ENCODE results near the gene ANKFN1.

ANKFN1 gene

DNA sequence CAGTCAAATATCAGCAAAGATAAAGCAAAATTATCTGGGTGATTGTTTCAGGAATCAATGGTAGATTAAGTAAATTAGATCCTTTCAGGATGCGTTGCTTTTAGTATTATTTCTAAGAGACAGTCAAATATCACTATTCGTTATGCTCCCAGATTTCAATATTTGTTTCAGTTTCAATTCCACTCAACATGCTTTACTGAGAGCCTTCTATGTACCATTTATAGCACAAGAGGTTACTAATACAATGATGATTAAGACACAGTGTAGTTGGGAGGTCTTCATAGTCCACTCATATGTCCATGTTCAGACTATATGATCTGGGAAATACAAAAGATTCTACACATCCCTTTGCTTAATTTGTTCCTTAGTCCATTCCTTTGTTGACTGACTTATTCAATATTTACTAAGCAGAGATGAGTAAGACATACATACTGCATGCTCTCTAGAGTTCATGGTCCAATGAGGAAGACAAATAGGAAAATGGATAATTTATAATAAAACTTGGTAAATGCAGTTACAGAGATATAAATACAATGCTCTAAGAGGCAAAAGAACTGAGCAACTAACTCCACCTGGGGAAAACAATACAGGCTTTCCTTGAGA lies 352.0 kb downstream of the ANKFN1 start:
- TF ChIP-seq ZFX (IDR thresholded peaks at IDR 0.05), result no peak
- TF ChIP-seq, protein P1, sequence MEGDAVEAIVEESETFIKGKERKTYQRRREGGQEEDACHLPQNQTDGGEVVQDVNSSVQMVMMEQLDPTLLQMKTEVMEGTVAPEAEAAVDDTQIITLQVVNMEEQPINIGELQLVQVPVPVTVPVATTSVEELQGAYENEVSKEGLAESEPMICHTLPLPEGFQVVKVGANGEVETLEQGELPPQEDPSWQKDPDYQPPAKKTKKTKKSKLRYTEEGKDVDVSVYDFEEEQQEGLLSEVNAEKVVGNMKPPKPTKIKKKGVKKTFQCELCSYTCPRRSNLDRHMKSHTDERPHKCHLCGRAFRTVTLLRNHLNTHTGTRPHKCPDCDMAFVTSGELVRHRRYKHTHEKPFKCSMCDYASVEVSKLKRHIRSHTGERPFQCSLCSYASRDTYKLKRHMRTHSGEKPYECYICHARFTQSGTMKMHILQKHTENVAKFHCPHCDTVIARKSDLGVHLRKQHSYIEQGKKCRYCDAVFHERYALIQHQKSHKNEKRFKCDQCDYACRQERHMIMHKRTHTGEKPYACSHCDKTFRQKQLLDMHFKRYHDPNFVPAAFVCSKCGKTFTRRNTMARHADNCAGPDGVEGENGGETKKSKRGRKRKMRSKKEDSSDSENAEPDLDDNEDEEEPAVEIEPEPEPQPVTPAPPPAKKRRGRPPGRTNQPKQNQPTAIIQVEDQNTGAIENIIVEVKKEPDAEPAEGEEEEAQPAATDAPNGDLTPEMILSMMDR (conservative IDR thresholded peaks at IDR 0.05), result no peak
- no peak overlapping the region for H3K27ac ChIP-seq

DNA sequence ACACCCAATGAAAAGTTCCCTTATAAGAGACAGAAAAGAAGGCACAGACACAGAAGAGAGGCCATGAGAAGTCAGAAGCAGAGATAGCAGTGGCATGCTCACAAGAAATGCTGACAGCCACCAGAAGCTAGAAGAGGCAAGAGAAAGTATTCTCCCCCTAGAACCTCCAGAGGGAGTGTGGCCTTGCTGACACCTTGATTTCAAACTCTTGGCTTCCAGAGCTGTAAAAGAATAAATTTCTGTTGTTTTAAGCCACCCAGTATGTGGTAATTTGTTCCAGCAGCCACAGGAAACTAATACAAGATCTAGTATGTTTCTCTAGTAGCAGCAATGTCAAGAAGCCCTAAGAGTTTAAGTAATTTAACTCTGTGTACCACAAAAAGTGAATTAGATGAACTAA lies 353.1 kb downstream of the ANKFN1 start:
- H3K27ac ChIP-seq, result no peak overlapping the region
- TF ChIP-seq, protein P1 (conservative IDR thresholded peaks at IDR 0.05), result no peak
- no peak for TF ChIP-seq ZFX (IDR thresholded peaks at IDR 0.05)

DNA sequence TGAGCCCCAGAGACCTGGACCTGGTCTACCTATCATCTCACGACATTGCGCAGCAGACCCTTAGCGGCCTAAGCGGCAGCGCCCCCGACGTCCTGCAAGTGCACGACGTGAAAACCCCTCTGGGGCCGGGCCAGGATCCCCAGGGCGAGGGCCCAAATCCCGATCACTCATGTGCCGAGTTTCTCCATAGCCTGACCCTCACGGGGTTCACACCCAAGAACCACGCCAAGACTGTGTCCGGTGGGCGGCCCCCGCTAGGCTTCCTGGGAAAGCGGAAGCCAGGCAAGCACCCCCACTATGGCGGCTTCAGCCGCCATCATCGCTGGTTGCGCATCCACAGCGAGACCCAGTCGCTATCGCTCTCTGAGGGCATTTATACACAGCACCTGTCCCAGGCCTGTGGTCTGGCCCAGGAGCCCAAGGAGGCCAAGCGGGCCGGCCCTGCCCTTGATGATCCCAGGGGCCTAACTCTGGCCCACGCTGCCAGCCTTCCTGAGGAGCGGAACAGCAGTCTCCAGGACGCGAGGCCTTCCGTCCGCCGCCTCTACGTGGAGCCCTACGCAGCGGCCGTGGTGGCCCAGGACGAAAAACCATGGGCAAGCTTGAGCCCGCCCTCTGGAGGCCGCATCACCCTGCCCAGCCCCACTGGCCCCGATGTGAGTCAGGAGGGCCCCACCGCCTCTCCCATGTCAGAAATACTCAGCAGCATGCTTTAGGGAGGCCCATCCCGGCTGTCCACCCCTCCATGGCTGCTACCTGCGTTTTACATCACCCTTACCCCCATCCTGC lies 357.5 kb downstream of the ANKFN1 start:
- no peak overlapping the region for H3K27ac ChIP-seq
- TF ChIP-seq, protein P1 (conservative IDR thresholded peaks at IDR 0.05), result no peak
- TF ChIP-seq ZFX (IDR thresholded peaks at IDR 0.05), result no peak

DNA sequence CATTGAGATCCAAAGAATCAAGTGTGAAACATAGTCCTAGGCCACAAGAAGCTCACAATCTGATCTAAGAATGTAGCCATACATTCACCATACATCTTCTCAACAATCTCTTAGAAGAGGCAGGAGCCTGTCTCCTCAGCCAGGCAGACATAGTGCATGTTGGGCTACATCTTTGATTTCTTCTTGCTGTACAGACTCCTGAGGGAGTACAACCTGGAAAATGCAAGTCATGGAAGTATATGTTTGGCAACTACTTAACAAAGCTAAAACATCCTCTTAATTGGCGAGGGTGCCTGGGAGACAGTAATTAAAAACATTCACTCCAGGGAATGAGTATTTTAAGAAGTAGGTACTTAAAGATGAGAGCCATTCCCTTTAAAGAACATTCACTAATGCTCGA lies 361.0 kb downstream of the ANKFN1 start:
- H3K27ac ChIP-seq, result no peak overlapping the region
- TF ChIP-seq, protein P1 (conservative IDR thresholded peaks at IDR 0.05), result no peak
- no peak for TF ChIP-seq ZFX (IDR thresholded peaks at IDR 0.05)

DNA sequence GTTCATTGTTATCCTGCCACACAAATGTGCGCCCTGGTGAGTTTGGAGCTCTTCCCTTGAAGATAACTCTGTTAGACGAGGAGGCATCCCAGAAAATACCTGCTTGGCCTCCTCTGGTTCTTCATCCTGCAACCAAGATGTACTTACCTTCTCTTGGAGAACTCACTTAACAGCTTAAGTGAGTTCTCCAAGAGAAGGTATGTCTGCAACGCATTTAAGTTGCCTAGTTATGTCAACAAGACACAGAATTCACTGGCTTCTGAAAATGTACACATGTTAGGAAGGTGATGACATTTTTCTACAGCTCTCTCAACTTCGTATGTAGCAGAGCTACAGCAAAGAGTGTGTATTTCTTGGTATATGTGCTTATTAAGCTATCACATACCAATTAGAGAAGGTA lies 361.6 kb downstream of the ANKFN1 start:
- no peak for TF ChIP-seq ZFX (IDR thresholded peaks at IDR 0.05)
- TF ChIP-seq, protein P1 (conservative IDR thresholded peaks at IDR 0.05), result no peak
- no peak overlapping the region for H3K27ac ChIP-seq

DNA sequence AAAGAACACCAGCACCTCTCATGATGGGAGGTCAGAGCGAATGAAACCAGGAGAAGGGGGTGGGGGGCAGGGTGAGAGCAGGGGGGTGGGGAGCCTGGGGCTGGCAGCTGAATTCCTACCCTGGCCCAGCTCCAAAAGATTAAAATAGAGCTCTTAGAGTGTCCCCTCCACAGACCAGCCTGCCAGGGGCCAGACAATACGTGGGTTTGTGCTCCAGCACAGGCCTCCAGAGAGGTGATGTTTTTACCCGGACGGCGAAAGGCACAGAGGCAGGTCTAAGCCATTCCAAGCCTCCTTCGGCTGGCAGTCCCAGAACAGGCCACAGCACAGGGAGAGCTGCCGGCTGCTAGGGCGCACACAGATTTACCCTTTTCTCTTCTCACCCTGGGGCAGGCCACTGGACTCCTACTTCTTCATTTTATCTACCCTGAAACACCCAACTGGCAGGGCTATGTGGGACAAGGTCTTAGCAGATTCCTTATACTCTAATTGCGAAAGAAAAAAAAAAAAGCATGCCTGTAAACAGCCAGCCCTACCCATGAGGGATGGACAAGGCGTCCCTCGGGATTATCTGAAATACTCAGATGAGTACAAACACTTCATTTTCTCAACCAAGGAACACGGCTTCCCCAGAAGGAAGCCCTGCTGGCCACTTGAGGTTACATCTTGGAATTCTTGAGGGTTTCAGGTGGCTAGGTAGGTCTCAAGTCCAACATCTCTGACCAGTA lies 368.3 kb downstream of the ANKFN1 start:
- no peak overlapping the region for H3K27ac ChIP-seq
- TF ChIP-seq, protein P1 (conservative IDR thresholded peaks at IDR 0.05), result no peak
- TF ChIP-seq ZFX (IDR thresholded peaks at IDR 0.05), result no peak

DNA sequence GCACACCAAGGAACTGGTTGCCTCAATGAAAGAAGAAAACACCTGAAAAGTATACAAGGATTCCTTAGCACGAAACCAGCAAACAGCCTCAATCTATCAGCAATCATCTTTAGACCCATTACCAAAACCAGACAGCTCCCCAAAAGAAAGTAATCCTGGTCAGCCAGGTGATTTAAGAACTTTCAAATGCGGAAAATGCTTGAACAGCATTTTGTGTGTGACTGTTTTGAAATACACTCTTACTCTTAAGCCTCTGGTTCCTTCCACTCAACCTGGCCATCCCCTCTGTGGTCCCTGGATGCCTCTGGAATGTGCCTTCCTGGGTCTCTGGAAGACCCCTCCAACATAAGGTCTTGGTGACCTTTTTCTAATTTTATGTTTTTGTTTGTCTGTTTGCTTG lies 369.8 kb downstream of the ANKFN1 start:
- TF ChIP-seq, protein P1 (conservative IDR thresholded peaks at IDR 0.05), result no peak
- TF ChIP-seq ZFX (IDR thresholded peaks at IDR 0.05), result no peak
- no peak overlapping the region for H3K27ac ChIP-seq

Data from C4-2B (cell line).